Endothelial cell of umbilical vein (primary cell): Measurements from ENCODE around the gene APOBEC3C. TPM values are rescaled to one million over a fixed set of nuclear protein-coding genes. Genes with fewer than 3 reads are reported as not detected.

Source experiments
- BruUV-seq: library from RNA; stranded (reverse); fragments of 400-500 nt; replicated peaks from 2 replicates; lab custom pipeline; 2021; lab: Mats Ljungman, UMichigan
- CTCF ChIA-PET: fragments of 300-600, 350-600 bp; sonication (Branson Sonifier 250); formaldehyde crosslinking; loops from one replicate; lab custom pipeline; 2021; ENCODE audit warnings: antibody characterized with exemption, inconsistent platforms; lab: Charles Lee
- POLR2A ChIA-PET: fragments of 300-600, 350-600 bp; sonication (Branson Sonifier 250); formaldehyde crosslinking; loops from one replicate; lab custom pipeline; 2021; ENCODE audit warnings: antibody characterized with exemption, inconsistent platforms; lab: Charles Lee
- DNase-seq: peaks from one replicate; pipeline ENCODE4 v3.0.0-alpha.2; 2011; ENCODE audit warnings: low read depth, low spot score
- FAIRE-seq: peaks from 2 replicates; lab custom pipeline; 2011; peaks lifted over from hg19 to GRCh38; lab: Jason Lieb, UNC
- H2AFZ ChIP-seq: 2 replicates; pipeline ENCODE4 v1.6.0; 2012; ENCODE audit warnings: low read depth, low read length, control low read depth, inconsistent platforms
- H3K27ac ChIP-seq: 2 replicates; pipeline ENCODE4 v1.5.1; 2011; ENCODE audit warnings: low read depth, mild to moderate bottlenecking, control low read depth, low read length, moderate library complexity; ENCODE audit not compliant: insufficient read depth
- H3K27me3 ChIP-seq, 2 experiments: 2 replicates each; pipeline versions ENCODE4 v1.6.0 to v1.6.1; 2011; ENCODE audit warnings: low read length in 2 of 2, mixed read lengths in 1 of 2; ENCODE audit not compliant: control insufficient read depth in 2 of 2, insufficient read depth in 2 of 2
- H3K36me3 ChIP-seq, 2 experiments: 2 replicates in 1 of 2; 3 replicates in 1 of 2; pipeline ENCODE4 v1.5.1; 2011; ENCODE audit warnings: low read length in 2 of 2, mild to moderate bottlenecking in 1 of 2, moderate library complexity in 1 of 2; ENCODE audit not compliant: control insufficient read depth in 2 of 2, insufficient read depth in 2 of 2; ENCODE audit errors: extremely low read depth in 1 of 2
- H3K4me1 ChIP-seq: 3 replicates; pipeline ENCODE4 v1.5.1; 2011; ENCODE audit warnings: mild to moderate bottlenecking, low read length; ENCODE audit not compliant: control insufficient read depth, insufficient read depth; ENCODE audit errors: extremely low read depth
- H3K4me2 ChIP-seq: 2 replicates; pipeline ENCODE4 v1.6.1; 2011; ENCODE audit warnings: low read length, control low read depth, mixed read lengths; ENCODE audit not compliant: insufficient read depth
- H3K4me3 ChIP-seq, 3 experiments: fragments of 200-600 bp in 1 of 3; sonication (generic), shearing (Covaris generic) in 1 of 3; replicated peaks in 1 of 3; 2 replicates each; pipeline ENCODE4 v1.5.1; 2011 to 2016; ENCODE audit warnings: control low read depth in 3 of 3, low read length in 3 of 3, mild to moderate bottlenecking in 2 of 3, inconsistent platforms in 1 of 3, low read depth in 1 of 3, moderate library complexity in 1 of 3; ENCODE audit not compliant: insufficient read depth in 1 of 3
- H3K79me2 ChIP-seq: 2 replicates; pipeline ENCODE4 v1.6.0; 2012; ENCODE audit warnings: low read length, inconsistent platforms; ENCODE audit not compliant: control insufficient read depth, insufficient read depth
- H3K9ac ChIP-seq: replicated peaks from 2 replicates; pipeline ENCODE3; 2011; ENCODE audit warnings: low read length, control low read depth; ENCODE audit not compliant: insufficient read depth; ENCODE audit errors: extremely low read depth
- H3K9me1 ChIP-seq: replicated peaks from 3 replicates; pipeline ENCODE4 v1.6.0; 2011; ENCODE audit warnings: mild to moderate bottlenecking, low read length; ENCODE audit not compliant: control insufficient read depth, insufficient read depth; ENCODE audit errors: extremely low read depth
- H3K9me3 ChIP-seq: replicated peaks from 2 replicates; pipeline ENCODE4 v1.5.1; 2012; ENCODE audit warnings: low read length, inconsistent platforms; ENCODE audit not compliant: control insufficient read depth, insufficient read depth
- H4K20me1 ChIP-seq: replicated peaks from 2 replicates; pipeline ENCODE3; 2011; ENCODE audit warnings: mild to moderate bottlenecking, low read length; ENCODE audit not compliant: control insufficient read depth, insufficient read depth; ENCODE audit errors: extremely low read depth
- CTCF ChIP-seq, 2 donors: IDR thresholded peaks; 1 replicate in 1 of 2; 2 replicates in 1 of 2; pipeline ENCODE4 v1.5.1; 2011; ENCODE audit warnings: low read length in 2 of 2, mild to moderate bottlenecking in 2 of 2, moderate library complexity in 2 of 2, control low read depth in 1 of 2, inconsistent platforms in 1 of 2, low read depth in 1 of 2; ENCODE audit not compliant: insufficient read depth in 1 of 2; ENCODE audit errors: extremely low read depth in 1 of 2
- EZH2 ChIP-seq: IDR thresholded peaks from 2 replicates; pipeline ENCODE4 v1.6.1; 2012; ENCODE audit warnings: borderline replicate concordance, low read depth, mild to moderate bottlenecking, moderate library complexity, low read length, inconsistent platforms; ENCODE audit not compliant: severe bottlenecking
- FOS ChIP-seq: IDR thresholded peaks from 2 replicates; pipeline ENCODE4 v1.6.1; 2011; ENCODE audit warnings: mild to moderate bottlenecking, low read length, moderate library complexity, borderline replicate concordance; ENCODE audit not compliant: insufficient read depth
- GATA2 ChIP-seq: IDR thresholded peaks from 2 replicates; pipeline ENCODE4 v1.7.0; 2011; ENCODE audit warnings: low read depth, mild to moderate bottlenecking, moderate library complexity, mixed read lengths, low read length; ENCODE audit not compliant: insufficient read length, insufficient read depth
- JUN ChIP-seq: IDR thresholded peaks from 2 replicates; pipeline ENCODE4 v1.6.1; 2011; ENCODE audit warnings: borderline replicate concordance, low read depth; ENCODE audit not compliant: insufficient read length, insufficient read depth
- MYC ChIP-seq: IDR thresholded peaks from one replicate; pipeline ENCODE4 v1.6.1; 2011; ENCODE audit warnings: mild to moderate bottlenecking, low read depth, low read length
- POLR2A ChIP-seq: IDR thresholded peaks from 2 replicates; pipeline ENCODE4 v1.6.1; 2012; ENCODE audit warnings: low read depth, mild to moderate bottlenecking, control low read depth, low read length
- POLR2AphosphoS5 ChIP-seq: IDR thresholded peaks from 2 replicates; pipeline ENCODE4 v1.6.1; 2012; ENCODE audit warnings: low read depth, mild to moderate bottlenecking, control low read depth, low read length, moderate library complexity; ENCODE audit not compliant: insufficient read depth
- dilution Hi-C: fragments of 300-500 bp; cut with MboI; formaldehyde crosslinking; loops from one replicate; pipeline ENCODE4 v1.15.0; 2019; ENCODE audit warnings: low sequenced_read_pairs; ENCODE audit not compliant: extremely low pct_ligation_motif_present
- intact Hi-C: fragments of 100-400 bp; cut with micrococcal nuclease; formaldehyde crosslinking; loops from one replicate; pipeline ENCODE4 v1.10.0; 2022
- polyA plus RNA-seq, 4 experiments: library from polyadenylated mRNA; depleted of rRNA in 3 of 4; stranded (reverse) in 3 of 4; unstranded in 1 of 4; fragments of >200 nt; gene quantifications; 2 replicates each; pipeline versions ENCODE4 v1.2.1 to v1.2.3, GENCODE V29; 2011 to 2012; ENCODE audit warnings: missing spikeins in 1 of 4
- total RNA-seq: library from RNA; stranded (reverse); gene quantifications from 2 replicates; pipeline ENCODE4 v1.2.3, GENCODE V29; 2021
- TF ChIP-seq, protein P1 (sequence below): IDR thresholded peaks from 2 replicates; pipeline ENCODE4 v1.6.1; 2011; ENCODE audit not compliant: insufficient read depth, insufficient read length

APOBEC3C gene
- total and polyA plus RNA-seq, 2 donors (not counting 3 experiments of a cell fraction or from before 2014, with no cell fraction given), result 7.6 to 10.6 TPM

DNA sequence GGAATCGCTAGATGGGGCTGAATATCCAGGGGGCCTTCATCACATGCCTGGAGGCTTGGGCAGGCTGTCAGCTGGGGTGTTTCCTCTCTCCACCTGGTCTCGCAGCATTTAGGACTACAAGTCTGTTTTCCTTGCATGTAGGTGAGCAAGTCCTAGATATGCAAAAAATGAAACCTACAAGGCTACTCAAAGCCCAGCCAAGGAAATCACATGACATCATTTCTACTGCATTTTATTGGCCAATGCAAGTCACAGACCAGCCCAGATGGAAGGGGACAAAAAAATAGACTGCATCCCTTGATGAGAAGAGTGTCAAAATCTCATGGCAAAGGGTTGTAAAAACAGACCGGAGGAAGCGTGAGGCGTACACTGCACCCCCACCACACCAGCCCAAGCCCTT is 41.5 kb upstream of the APOBEC3C start:
- H3K79me2 ChIP-seq, result no peaks in the 10 kb centered on the region
- no peaks in the 10 kb centered on the region for H3K4me1 ChIP-seq
- no peaks in the 10 kb centered on the region for H3K36me3 ChIP-seq
- H3K9me1 ChIP-seq, result no peaks in the 10 kb centered on the region
- CTCF ChIA-PET, result interaction anchor here (0.7 to 7.6 kb wide), 6 partner anchors 18 to 102 kb away, joined by 3 to 45 read pairs (median 6); partner anchors contain the start of genes APOBEC3C and CBX6
- H3K27ac ChIP-seq, result no peak overlapping the region
- no peak overlapping the region for H3K4me2 ChIP-seq
- peaks cover 0 to 2% of the 10 kb centered on the region in 2 experiments for H3K27me3 ChIP-seq
- DNase-seq (no peak), FAIRE-seq (no peak)
- no peaks in the 10 kb centered on the region for H4K20me1 ChIP-seq
- no TSS peak for BruUV-seq
- intact Hi-C loops, result no loop called here
- H2AFZ ChIP-seq, result no peak overlapping the region
- dilution Hi-C loops, result no loop called here
- POLR2A ChIA-PET, result no interaction called here
- no peak for TF ChIP-seq JUN
- TF ChIP-seq GATA2, result no peak
- TF ChIP-seq, protein P1, sequence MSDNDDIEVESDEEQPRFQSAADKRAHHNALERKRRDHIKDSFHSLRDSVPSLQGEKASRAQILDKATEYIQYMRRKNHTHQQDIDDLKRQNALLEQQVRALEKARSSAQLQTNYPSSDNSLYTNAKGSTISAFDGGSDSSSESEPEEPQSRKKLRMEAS, result no peak
- TF ChIP-seq FOS, result no peak
- TF ChIP-seq EZH2, result no peak
- no peak for TF ChIP-seq MYC
- no peak for TF ChIP-seq POLR2AphosphoS5
- no peak for TF ChIP-seq CTCF (IDR thresholded peaks at IDR 0.05; ENCODE audit: extremely low read depth in 1 of 2, insufficient read depth in 1 of 2, low read depth in 1 of 2, low read length in 2 of 2)
- no peak for TF ChIP-seq POLR2A
- no peak overlapping the region for H3K4me3 ChIP-seq
- H3K9me3 ChIP-seq, result no peaks in the 10 kb centered on the region
- no peak overlapping the region for H3K9ac ChIP-seq
